Common myeloid progenitor, CD34-positive (primary cell): ENCODE results near the gene SLC43A2.

Source experiments
- CTCF ChIA-PET: fragments of 350-600 bp; sonication (Branson Sonifier 250); formaldehyde crosslinking; loops from one replicate; lab custom pipeline; 2021; ENCODE audit warnings: antibody characterized with exemption; lab: Charles Lee
- POLR2A ChIA-PET: fragments of 350-600 bp; sonication (Branson Sonifier 250); formaldehyde crosslinking; loops from one replicate; lab custom pipeline; 2021; ENCODE audit warnings: antibody characterized with exemption; lab: Charles Lee
- DNase-seq, 3 donors: peaks; one replicate each; pipeline versions ENCODE4 v3.0.0 to v3.0.0-alpha.2; 2013
- H3K27ac ChIP-seq, 2 experiments: 1 replicate in 1 of 2; 2 replicates in 1 of 2; pipeline ENCODE4 v1.7.0; 2013; ENCODE audit warnings: inconsistent platforms in 2 of 2, low read length in 2 of 2, mild to moderate bottlenecking in 2 of 2, low read depth in 1 of 2, moderate library complexity in 1 of 2; ENCODE audit not compliant: severe bottlenecking in 2 of 2, insufficient read depth in 1 of 2, poor library complexity in 1 of 2
- H3K27me3 ChIP-seq, 5 experiments: replicated peaks in 2 of 5; 1 replicate in 3 of 5; 2 replicates in 2 of 5; pipeline versions ENCODE4 v1.6.1 to v1.7.0; 2013; ENCODE audit warnings: low read length in 4 of 5, mild to moderate bottlenecking in 2 of 5, moderate library complexity in 2 of 5, inconsistent platforms in 1 of 5; ENCODE audit not compliant: insufficient read depth in 5 of 5, control insufficient read depth in 4 of 5
- H3K36me3 ChIP-seq, 4 experiments: 1 replicate in 2 of 4; 2 replicates in 2 of 4; pipeline versions ENCODE4 v1.6.1 to v1.7.0; 2013; ENCODE audit warnings: low read length in 3 of 4, control low read depth in 1 of 4, mild to moderate bottlenecking in 1 of 4; ENCODE audit not compliant: control insufficient read depth in 4 of 4, insufficient read depth in 4 of 4
- H3K4me1 ChIP-seq, 4 experiments: 1 replicate in 3 of 4; 2 replicates in 1 of 4; pipeline versions ENCODE4 v1.6.1 to v1.7.1; 2013; ENCODE audit warnings: low read length in 3 of 4, mild to moderate bottlenecking in 3 of 4, control low read depth in 1 of 4, inconsistent platforms in 1 of 4, moderate library complexity in 1 of 4; ENCODE audit not compliant: control insufficient read depth in 4 of 4, insufficient read depth in 4 of 4; ENCODE audit errors: control extremely low read depth in 1 of 4
- H3K4me3 ChIP-seq, 7 experiments: 1 replicate in 4 of 7; 2 replicates in 3 of 7; pipeline versions ENCODE4 v1.5.1 to v1.7.0; 2013; ENCODE audit warnings: mild to moderate bottlenecking in 7 of 7, low read length in 6 of 7, moderate library complexity in 6 of 7, inconsistent platforms in 2 of 7, low read depth in 2 of 7, control low read depth in 1 of 7; ENCODE audit not compliant: insufficient read depth in 4 of 7, control insufficient read depth in 1 of 7; ENCODE audit errors: extremely low read depth in 1 of 7
- H3K9me3 ChIP-seq, 5 experiments: 1 replicate in 4 of 5; 2 replicates in 1 of 5; pipeline versions ENCODE4 v1.6.1 to v1.7.1; 2013; ENCODE audit warnings: low read length in 4 of 5, mild to moderate bottlenecking in 2 of 5, inconsistent platforms in 1 of 5, low read depth in 1 of 5, moderate library complexity in 1 of 5; ENCODE audit not compliant: control insufficient read depth in 4 of 5, insufficient read depth in 2 of 5; ENCODE audit errors: control extremely low read depth in 1 of 5
- WGBS: methylation state at CpG from one replicate; pipeline ENCODE4 v1.1.5; 2013; ENCODE audit not compliant: insufficient coverage; 5-methylcytosine and 5-hydroxymethylcytosine counted together

SLC43A2 gene

DNA sequence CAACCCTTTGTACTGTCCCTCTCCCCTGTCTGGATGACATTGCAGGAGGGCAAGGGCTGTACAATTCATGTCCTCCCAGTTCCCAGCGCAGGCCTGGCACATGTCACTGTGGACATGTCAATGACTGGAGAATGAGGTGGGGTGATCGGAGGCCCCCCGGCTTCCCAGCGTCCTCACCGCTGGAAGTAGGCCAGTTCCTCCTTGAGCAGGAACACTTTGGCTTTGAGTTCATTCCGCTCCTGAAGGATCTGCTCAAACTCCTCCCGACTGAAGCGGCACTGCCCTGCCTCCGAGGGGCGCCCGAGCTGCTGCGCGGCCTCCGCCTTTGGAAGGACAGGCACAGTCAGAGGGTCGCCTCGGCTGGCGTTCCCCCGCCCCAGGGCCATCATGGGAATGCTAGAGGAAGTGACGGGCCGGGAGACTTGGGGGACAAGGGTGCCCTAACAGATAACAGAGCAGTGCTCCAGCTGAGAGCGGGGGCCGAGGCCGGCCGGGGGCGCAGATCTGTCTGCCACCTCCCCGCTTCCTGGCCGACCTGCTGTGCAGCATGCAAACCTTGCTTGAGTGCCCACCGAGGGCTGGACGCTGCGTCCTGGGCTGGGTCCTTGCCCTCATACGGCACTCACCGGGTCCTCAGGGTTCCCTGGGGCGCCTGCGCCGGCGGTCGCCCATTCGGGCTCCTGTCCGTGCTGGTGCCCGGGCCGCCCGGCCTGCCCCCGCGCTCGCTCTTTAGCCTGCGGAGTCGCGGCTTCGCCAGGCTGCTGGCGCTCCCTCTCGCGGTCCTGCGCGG, 19.7 kb upstream of the SLC43A2 start:
- POLR2A ChIA-PET, result interaction anchor here (0.6 to 1.9 kb wide), 3 partner anchors 20 to 74 kb away, joined by 3 to 5 read pairs (median 4); partner anchors contain the start of genes PRPF8 and SLC43A2
- 1% methylated on average over 43 of the region's 54 CpGs for WGBS
- Histone ChIP-seq H3K4me3 (peak overlapping the region; percentile 37 to 83 (median 68)), H3K27me3 (no peaks in the 10 kb centered on the region), H3K36me3 (peaks cover 6 to 34% (median 27%) of the 10 kb centered on the region in 4 experiments), H3K4me1 (peaks cover 0 to 67% (median 64%) of the 10 kb centered on the region in 4 experiments), H3K9me3 (no peaks in the 10 kb centered on the region), H3K27ac (peak overlapping the region in 1 of 2 experiments; percentile 54)
- DNase-seq, result peak in 2 of 3 donors; percentile 25 to 26
- CTCF ChIA-PET, result interaction anchor here (0.7 to 5.6 kb wide), 13 partner anchors 8 to 87 kb away, joined by 3 to 58 read pairs (median 4); partner anchors contain the start of gene SLC43A2

DNA sequence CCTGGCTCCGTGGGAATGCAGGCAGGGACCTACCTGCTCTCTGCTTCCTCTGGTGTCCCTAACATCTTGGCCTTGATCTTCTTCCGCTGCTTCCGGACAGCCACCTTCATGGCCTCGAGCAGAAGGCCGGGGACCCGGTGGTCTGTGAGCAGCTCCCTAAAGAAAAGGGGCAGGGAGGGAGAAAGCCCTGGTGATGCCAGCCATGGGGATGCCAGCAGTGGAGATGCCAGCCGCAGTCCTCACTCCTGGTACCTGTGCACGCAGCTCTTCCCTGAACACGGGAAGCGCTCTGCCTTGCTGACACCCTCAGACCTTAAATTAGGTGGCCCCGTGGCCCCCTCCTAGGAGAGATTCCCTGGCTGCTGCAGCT, 19.2 kb upstream of the SLC43A2 start:
- 82% methylated on average over 11 of the region's 11 CpGs for WGBS
- ChIA-PET POLR2A (no interaction called here), CTCF (interaction anchor here (0.7 to 5.6 kb wide), 8 partner anchors 10 to 81 kb away, joined by 3 to 58 read pairs (median 8); partner anchors contain the start of gene SLC43A2)
- no peak for DNase-seq
- Histone ChIP-seq H3K4me3 (peak overlapping the region in 4 of 7 experiments; percentile 68 to 83 (median 70)), H3K27me3 (no peaks in the 10 kb centered on the region), H3K27ac (no peak overlapping the region), H3K36me3 (peaks cover 3 to 30% (median 22%) of the 10 kb centered on the region in 4 experiments), H3K4me1 (peaks cover 0 to 68% (median 66%) of the 10 kb centered on the region in 4 experiments), H3K9me3 (no peaks in the 10 kb centered on the region)

DNA sequence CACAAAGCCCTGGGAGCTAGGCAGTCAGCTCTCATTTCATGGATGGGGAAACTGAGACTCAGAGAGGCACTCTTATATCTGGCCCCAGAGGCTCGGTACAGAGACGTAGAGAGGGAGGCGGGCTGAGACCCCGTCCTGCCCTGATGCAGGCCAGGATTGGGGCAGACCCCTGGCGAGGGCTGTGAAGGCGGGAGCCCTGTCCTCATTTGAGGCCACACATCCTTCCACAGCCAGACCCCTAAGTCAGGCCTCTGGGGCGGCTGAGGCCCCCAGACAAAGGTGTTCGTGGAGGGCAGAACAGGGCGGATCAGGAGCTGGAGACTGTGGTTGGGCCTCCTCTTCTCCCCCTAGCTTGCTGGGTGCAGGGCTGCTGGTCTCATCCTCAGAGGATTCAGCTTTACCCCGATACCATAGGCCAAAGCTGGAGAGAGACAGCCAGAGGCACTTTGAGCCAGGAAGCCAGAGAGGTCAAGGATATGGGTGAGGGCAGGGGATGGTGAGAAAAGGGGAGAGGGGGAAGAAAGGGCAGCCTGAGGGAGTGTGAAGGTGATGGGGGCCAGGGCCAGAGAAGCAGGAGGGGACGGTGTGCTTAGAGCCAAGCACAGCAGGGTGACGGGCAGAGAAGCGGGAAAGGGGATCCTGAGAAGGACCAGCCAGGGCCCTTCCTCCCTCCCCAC, 17.7 kb upstream of the SLC43A2 start:
- DNase-seq, result no peak
- Histone ChIP-seq H3K36me3 (peaks cover 0 to 15% (median 9%) of the 10 kb centered on the region in 4 experiments), H3K4me3 (peak overlapping the region in 6 of 7 experiments; percentile 61 to 91 (median 76)), H3K27ac (peak overlapping the region; percentile 61 to 84), H3K27me3 (no peaks in the 10 kb centered on the region), H3K9me3 (no peaks in the 10 kb centered on the region), H3K4me1 (peaks cover 0 to 68% (median 66%) of the 10 kb centered on the region in 4 experiments)
- 59% methylated on average over 6 of the region's 13 CpGs for WGBS
- ChIA-PET CTCF (interaction anchor here (1.0 to 5.6 kb wide), 5 partner anchors 13 to 71 kb away, joined by 3 to 58 read pairs (median 6); partner anchors contain the start of gene SLC43A2), POLR2A (no interaction called here)

DNA sequence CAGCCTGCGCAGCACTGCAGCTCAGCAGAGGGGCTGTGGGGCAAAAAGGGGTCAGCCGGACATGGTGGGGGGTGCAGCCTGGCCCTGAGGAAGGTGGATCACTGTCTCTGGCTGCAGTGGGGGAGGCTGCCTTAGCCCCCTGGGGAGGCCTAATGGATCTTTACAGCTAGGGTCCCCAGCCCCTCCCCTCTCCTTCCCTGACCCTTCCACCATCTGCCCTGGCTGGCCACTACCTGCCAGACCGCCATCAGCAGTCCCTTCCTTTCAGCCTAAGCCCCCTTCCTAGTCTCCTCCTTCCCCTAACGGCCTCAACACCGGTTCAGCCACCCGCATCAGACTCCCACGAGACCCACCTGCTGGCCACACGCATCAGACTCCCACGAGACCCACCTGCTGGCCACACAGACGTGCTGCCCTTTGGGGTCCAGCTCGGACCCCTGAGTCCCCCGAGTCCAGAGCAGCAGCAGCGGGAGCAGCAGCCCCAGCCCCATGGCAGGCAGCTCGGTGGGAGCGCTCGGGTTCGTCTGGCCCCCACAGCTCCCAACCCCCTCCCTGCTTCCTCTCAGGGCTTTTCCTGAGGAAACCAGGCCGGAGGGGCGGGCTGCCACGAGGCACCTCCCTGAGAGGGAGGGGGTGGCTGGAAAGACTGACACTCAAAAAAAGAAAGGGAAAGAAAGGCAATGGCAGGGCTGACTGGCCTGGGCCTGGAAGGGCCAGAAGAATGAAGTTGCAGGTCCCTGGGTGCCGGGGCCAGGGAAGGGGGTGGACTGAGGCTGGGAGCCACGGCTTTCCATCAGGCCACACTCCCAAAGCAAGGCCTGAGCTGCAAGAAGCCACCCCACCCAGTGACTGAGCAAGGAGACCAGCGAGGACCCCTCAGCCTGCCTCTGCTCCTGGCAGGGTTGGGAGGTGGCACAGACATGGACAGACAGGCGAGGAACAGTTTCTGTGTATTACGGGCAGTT, 16.9 kb upstream of the SLC43A2 start, which contains the start of gene SCARF1:
Gene SCARF1, minus strand, starts transcription at position 526 of the 965 bp plus-strand sequence. Its CDS starts 35 bp downstream, at position 491.
- POLR2A ChIA-PET, result interaction anchor here (1.3 kb wide), 1 partner anchor 16 kb away, joined by 3 read pairs; no protein-coding TSS in a partner anchor
- peaks cover 0 to 65% (median 63%) of the 10 kb centered on the region in 4 experiments for H3K4me1 ChIP-seq
- CTCF ChIA-PET, result interaction anchor here (0.9 to 5.6 kb wide), 7 partner anchors 13 to 76 kb away, joined by 3 to 58 read pairs (median 4); partner anchors contain the start of gene SLC43A2
- peak within 1 kb of the TSS; percentile 61 to 84 for H3K27ac ChIP-seq
- peak within 1 kb of the TSS; percentile 27 to 91 (median 72) for H3K4me3 ChIP-seq
- peak in 2 of 3 donors; percentile 50 to 55 for DNase-seq
- peaks cover 0 to 12% (median 3%) of the 10 kb centered on the region in 4 experiments for H3K36me3 ChIP-seq
- 13% methylated on average over 13 of the region's 25 CpGs for WGBS
- H3K9me3 ChIP-seq, result no peaks in the 10 kb centered on the region
- no peaks in the 10 kb centered on the region for H3K27me3 ChIP-seq

DNA sequence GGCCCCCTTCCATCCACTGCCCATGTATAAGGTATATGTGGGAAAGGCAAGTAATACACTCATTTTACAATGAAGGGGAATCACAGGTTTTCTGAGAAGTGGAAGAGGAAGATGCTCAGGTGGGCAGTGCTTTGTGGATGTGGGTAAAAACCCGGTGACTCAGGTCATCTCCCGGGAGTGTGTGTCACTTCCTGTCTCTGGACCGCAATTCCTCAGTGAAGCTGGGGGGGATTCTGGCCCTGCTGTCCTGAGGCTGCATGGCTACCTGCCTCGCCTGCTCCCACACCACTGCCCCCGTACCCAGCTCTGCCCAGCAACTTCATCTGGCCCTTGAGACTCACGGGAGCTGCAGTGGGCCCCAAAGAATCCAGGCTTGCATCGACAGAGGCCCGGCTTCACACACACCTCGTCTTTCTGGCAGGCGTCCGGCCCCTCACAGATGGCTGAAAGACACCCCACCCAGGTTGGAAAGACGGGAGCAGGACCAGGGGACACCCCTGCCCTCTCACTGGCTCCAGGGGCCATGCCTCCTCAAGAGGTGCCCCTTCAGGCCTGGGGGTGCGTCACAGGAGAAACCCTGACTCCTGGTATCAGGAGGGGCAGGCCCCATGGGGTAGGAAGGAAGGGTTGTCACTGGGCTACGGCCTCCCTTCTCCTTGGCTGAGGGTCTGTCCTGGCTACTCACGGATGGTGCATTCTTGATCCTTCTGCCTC, 16.0 kb upstream of the SLC43A2 start:
- H3K36me3 ChIP-seq, result peaks cover 0 to 14% (median 5%) of the 10 kb centered on the region in 4 experiments
- no peaks in the 10 kb centered on the region for H3K9me3 ChIP-seq
- peak; percentile 61 to 81 (median 77) for DNase-seq
- ChIA-PET POLR2A (interaction anchor here (1.3 kb wide), 1 partner anchor 15 kb away, joined by 3 read pairs; no protein-coding TSS in a partner anchor), CTCF (interaction anchor here (0.9 to 5.6 kb wide), 3 partner anchors 16 to 75 kb away, joined by 3 to 58 read pairs (median 4); partner anchors contain the start of gene SLC43A2)
- peak overlapping the region; percentile 27 to 91 (median 72) for H3K4me3 ChIP-seq
- peaks cover 0 to 58% (median 55%) of the 10 kb centered on the region in 4 experiments for H3K4me1 ChIP-seq
- no peaks in the 10 kb centered on the region for H3K27me3 ChIP-seq
- H3K27ac ChIP-seq, result peak overlapping the region; percentile 61 to 84
- 8% methylated on average over 10 of the region's 15 CpGs for WGBS
